Measurements from ENCODE around the gene ODR4.

- TF ChIP-seq, protein P1, sequence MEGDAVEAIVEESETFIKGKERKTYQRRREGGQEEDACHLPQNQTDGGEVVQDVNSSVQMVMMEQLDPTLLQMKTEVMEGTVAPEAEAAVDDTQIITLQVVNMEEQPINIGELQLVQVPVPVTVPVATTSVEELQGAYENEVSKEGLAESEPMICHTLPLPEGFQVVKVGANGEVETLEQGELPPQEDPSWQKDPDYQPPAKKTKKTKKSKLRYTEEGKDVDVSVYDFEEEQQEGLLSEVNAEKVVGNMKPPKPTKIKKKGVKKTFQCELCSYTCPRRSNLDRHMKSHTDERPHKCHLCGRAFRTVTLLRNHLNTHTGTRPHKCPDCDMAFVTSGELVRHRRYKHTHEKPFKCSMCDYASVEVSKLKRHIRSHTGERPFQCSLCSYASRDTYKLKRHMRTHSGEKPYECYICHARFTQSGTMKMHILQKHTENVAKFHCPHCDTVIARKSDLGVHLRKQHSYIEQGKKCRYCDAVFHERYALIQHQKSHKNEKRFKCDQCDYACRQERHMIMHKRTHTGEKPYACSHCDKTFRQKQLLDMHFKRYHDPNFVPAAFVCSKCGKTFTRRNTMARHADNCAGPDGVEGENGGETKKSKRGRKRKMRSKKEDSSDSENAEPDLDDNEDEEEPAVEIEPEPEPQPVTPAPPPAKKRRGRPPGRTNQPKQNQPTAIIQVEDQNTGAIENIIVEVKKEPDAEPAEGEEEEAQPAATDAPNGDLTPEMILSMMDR (IDR thresholded peaks at IDR 0.05) = no peak
- TF ChIP-seq EP300 (IDR thresholded peaks at IDR 0.05) (no peak), POLR2A (IDR thresholded peaks at IDR 0.05) (no peak)
Measured at GRCh38 chr1:186424539-186424938, 48.9 kb downstream of the ODR4 start.

Data from gastroesophageal sphincter (tissue), 3 donors.